HG03039 (cell line): ENCODE data around the gene NDUFAF2.
"Not testable (repeated sequence)": the region's sequence is repeated elsewhere in the genome, so short reads cannot be mapped to it uniquely, and the experiment has no call there.

Experiments used
- ATAC-seq: cut with Tn5 transposase; IDR thresholded peaks from one replicate; pipeline ENCODE4 v1.9.1; 2021; ENCODE audit warnings: mild to moderate bottlenecking, moderate library complexity; ENCODE audit not compliant: unreplicated experiment

NDUFAF2 gene

DNA sequence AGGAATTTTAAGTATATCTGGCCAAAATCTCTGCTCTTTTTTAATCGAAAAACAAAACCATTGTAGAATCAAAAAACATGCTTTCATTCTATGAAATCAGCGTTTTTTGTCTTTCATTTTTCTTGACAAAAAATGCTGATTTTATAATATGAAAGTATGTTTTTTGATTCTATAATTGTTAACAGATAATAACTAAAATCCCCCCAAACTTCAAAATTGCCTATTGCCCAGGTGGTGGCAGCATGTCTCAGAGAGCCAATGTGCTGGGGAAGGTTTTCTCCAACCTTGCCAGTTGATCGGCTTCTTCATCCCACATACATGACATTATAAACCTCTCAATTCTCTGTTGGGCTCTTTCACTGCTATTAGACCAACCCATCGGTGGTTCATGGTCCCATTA is 222.4 kb downstream of the NDUFAF2 start:
- no peak for ATAC-seq

DNA sequence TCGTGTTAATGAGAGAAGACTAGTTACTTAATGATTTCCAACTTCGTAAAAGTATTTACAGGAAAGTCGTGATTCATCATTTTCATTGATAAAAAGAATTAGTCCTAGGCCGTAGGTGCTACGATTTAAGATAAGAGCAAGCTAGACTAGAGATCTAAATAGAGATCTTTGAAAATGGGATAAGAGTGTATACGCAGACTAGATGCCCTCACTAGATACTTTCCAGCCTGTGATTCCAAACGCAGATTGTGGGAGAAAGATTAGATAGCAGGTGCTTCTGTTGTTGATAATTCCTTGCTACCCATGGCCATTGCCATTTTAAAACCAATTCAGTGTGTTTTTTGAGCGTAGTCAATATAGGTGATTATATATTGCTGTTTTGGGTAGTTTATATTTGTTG is 223.9 kb downstream of the NDUFAF2 start:
- no peak for ATAC-seq

DNA sequence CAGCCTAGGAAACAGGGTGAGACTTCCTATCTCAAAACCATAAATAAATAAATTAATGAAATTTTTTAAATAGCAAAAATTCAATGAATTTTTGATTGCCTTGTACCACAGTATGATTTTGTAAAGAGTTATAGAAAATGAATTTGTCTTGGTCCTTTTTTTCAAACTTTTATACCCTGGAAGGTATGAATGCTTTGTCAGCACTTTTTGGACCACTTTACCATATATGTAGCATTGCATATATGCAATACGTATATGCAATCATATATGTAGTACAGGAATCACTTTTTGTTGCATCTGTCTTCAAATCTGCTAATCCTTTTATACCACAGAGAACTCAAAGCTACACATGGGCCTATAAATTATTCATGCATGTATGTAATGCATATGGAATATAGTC is 226.5 kb downstream of the NDUFAF2 start:
- ATAC-seq = no peak

DNA sequence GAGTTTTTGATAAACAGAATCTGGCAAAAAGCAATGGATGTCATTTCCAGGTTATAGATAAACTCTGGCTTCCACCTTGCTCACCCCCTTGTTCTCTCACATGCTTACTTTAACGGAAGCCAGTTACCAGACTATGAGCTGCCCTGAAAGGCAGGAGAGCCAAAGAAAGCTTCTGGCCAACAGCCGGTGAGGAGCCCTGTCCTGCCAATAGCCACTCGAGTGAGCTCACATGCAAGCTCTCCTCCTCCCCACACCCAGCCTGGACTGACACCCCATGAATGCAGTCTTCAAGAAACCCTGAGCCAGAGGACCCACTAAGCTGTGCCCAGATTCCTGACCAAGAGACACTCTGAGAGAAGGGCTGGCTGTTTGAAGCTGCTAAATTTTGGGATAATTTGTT is 231.6 kb downstream of the NDUFAF2 start:
- ATAC-seq = no peak

DNA sequence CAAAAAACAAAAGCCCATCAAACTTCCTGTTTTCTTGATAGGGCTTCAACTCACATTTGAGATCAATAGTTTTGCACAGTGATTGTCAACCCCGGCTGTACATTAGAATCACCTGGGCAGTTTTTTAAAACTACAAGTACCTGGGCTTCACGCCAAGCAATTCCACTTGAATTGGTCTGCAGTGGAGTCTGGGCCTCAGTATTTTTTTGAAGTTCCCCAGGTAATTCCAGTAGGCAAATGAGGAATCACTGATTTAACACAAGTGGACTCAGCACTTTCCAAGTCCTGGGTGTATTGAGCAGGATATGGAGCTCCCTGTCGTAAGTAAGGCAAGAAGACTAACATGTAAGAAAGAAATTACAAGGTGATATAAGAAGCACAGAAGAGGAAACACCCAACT is 232.1 kb downstream of the NDUFAF2 start:
- no peak for ATAC-seq

DNA sequence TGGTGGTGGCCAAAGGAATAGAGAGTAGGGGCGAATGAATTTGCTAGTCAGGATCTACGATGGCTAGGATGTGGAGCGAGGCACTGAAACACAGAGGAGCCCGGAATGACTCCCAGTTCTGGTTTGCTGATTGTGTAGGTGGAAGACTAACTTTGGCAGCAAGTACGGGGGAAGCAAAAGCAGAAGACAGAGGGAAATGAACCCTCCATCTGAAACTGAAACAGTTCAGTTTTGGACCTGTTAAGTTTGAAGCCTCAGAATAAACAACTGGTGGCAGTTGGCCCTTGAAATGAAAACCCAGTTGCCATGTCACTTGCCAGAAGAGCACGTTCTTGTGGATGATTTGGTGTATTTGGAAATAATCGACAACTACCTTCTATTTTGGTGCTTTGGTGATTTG is 232.7 kb downstream of the NDUFAF2 start:
- peak; percentile 73 for ATAC-seq

DNA sequence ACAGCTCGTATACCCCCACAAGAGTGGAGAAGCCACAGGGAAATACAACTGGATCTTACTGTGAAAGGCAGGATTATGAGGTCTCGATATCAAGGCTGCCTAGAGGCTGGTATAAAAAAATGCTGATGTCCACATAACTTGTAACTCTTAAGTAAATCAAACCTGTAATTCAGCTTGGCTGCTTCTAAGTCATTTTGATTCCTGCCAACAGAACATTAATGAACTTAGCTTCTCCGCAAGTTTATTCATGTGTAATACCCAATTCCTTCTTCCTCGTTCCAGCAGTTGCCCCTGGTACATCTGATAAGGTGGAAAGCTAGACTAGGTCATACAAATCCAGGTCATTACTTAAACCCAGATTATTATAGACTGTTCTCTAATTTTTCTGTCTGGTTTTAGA is 233.7 kb downstream of the NDUFAF2 start:
- no peak for ATAC-seq

DNA sequence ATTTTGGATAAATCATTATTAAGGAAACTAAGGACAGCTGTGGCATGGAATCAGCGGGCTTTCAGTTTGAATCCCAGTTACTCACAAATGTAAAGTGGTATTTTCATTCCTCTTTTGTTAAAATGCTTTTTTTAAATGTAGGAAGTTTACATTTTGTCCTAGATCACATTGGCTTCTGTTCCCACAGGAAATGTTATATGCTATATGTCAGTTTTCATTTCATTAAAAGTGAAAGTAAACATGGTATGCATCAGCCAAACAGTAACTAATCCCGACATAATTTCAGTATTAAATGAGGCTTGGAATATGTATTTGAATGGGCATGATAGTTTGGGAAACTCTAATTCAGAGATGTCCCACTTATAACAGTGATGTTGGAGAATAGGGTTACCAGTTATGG is 235.9 kb downstream of the NDUFAF2 start:
- ATAC-seq = no peak

DNA sequence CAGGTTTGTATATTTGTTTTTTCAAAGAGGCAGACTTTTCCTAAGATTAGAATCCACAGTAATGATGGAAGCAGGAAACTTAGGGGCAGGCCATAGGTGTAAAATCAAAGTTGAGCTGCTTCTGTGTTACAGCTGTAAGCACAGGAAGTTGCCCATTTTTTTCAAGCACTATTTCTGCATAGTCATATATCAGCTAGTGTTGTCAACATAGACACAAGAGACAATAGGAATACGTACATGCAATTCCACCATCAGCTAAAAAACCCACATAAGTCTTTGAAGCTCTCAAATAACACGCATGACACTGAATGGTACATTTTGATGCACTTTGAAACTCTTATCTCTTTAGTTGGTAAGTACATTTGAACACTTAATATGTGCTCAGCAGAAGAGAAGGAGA is 237.4 kb downstream of the NDUFAF2 start:
- ATAC-seq = no peak

DNA sequence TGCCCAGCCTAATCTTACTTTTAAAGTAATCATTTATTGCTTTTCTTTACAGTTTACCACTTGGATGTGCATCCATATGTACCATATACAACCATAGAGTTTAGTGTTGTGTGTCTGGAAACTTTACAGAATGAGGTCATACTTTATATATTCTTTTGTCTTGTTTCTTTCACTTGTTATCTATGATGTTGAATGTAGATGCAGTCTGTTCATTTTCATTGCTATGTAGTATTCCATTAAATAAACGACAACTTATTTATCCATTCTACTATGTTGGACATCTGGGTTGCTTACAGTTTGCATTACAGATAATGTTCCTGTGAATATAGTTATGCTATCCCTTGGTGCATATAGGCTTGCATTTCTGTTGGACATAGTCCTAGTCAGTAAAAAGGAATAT is 238.5 kb downstream of the NDUFAF2 start:
- ATAC-seq = no peak

DNA sequence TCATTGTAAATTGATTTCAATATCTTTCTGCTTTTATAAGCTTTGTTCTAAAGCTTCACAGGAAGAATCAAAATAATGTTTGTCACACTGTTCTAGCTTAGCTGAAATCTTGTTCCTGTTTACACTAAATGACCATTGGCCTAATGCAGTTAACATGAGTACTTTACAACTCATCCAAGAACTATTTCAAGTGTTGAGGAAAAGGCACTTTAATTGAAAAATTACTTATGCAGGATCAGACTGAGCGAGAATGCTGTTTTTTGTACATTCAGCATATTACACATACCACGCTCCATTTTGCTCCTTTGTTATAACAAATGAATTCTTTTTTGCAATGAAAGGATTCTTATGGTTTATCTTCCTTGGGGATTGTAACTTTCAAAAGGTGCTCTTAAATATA is 239.7 kb downstream of the NDUFAF2 start:
- ATAC-seq = no peak

DNA sequence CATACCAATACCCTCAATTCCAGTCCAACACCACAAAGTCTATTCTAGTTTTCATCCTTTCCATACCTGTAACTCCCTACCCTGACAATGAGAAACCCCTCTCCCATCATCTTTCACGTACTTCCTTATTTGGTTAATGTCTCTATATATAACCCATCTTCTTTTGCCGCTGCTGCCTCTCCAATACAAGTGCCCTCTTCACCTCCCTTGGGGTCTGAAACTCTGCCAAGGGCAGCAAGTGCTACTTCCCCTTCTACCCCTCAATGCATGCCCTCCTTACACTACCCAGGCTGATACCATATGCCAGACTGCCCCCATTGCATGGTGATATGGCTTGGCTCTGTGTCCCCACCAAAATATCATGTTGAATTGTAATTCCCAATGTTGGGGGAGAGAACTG is 241.6 kb downstream of the NDUFAF2 start:
- ATAC-seq = no peak

DNA sequence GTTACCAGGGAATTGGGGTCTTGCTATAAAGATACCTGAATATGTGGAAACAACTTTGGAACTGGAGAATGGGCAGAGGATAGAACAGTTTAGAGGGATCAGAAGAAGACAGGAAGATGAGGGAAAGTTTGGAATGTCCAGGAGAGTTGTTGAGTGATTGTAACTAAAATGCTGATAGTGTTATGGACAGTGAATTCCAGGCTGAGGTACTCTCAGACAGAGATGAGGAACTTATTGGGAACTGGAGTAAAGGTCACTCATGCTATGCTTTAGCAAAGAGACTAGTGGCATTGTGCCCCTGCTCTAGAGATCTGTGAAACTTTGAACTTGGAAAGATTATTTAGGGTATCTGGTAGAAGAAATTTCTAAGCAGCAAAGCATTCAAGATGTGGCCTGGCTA is 242.3 kb downstream of the NDUFAF2 start:
- ATAC-seq = not testable (repeated sequence)

DNA sequence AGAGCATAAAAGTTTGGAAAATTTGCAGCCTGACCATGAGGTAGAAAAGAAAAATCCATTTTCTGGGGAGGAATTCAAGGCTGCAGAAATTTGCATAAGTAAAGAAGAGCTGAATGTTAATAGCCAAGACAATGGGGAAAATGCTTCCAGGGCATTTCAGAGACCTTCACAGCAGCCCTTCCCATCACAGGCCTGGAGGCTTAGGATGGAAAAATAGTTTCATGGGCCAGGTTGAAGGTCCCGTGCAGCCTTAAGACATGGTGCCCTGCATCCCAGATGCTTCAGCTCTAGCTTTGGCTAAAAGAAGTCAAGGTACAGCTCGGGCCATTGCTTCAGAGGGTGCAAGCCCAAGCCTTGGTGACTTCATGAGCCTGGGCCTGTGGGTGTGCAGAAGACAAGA is 242.8 kb downstream of the NDUFAF2 start:
- not testable (repeated sequence) for ATAC-seq

DNA sequence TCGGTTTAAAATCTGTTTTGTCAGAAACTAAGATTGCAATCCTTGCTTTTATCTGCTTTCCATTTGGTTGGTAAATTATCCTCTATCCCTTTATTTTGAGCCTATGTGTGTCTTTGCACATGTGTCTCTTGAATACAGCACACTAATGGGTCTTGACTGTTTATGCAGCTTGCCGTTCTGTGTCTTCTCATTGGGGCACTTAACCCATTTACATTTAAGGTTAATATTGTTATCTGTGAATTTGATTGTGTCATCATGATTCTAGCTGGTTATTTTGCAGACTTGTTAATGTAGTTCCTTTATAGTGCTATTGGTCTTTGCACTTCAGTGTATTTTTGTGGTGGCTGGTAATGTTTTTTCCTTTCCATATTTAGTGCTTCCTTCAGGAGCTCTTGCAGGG is 253.6 kb downstream of the NDUFAF2 start:
- no peak for ATAC-seq

DNA sequence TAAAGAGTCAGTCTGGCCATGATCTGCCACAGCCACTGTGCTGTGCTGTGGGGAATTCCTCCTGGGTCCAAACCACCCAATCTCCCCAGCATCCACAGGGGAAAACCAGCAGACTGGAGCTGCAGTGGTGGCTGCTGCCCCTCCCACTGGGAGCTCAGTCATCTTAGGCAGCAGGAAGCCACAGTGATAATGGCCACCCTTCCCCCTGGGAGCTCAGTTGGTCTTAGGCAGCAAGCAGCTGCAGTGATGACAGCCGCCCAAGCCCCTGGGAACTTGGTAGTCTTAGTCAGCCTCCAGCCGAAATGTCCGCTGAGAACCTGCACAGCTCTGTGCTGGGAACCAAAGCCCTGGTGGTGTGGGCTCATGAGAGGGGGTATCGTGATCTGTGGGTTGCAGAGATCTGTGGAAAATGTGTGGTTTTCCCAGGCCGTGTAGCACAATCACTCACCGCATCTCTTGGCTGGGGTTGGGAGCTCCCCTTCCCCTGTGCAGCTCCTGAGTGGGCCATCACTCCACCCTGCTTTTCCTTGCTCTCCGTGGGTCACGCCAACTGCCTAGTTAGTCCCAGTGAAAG is 255.7 kb downstream of the NDUFAF2 start:
- ATAC-seq = no peak

DNA sequence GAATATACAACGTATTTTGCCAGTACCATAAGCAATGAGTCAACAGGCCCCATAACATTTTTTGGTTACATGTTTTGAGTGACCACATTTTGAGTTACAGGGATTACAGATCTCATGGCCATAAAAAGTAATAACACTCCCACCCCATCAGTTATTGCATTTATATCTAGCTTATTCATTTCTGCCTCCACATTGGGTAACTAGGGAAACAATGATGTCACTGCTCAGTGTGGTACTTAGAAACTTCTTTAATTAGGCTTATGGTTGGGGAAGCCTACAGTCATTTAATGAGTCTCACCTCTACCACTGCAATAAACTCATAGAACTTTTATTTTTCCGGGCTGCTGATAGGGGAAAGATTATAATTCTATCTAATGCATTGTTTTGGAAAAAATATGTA is 257.2 kb downstream of the NDUFAF2 start:
- no peak for ATAC-seq
